DMS 273 (cell line): Measurements from ENCODE around the gene DGCR6L.
"Not testable (repeated sequence)": the region's sequence is repeated elsewhere in the genome, so short reads cannot be mapped to it uniquely, and the experiment has no call there.

Source experiments
- DNase-seq: peaks from one replicate; lab custom pipeline; 2025; ENCODE audit not compliant: unreplicated experiment; lab: John Stamatoyannopoulos, UW

The DGCR6L gene

DNA sequence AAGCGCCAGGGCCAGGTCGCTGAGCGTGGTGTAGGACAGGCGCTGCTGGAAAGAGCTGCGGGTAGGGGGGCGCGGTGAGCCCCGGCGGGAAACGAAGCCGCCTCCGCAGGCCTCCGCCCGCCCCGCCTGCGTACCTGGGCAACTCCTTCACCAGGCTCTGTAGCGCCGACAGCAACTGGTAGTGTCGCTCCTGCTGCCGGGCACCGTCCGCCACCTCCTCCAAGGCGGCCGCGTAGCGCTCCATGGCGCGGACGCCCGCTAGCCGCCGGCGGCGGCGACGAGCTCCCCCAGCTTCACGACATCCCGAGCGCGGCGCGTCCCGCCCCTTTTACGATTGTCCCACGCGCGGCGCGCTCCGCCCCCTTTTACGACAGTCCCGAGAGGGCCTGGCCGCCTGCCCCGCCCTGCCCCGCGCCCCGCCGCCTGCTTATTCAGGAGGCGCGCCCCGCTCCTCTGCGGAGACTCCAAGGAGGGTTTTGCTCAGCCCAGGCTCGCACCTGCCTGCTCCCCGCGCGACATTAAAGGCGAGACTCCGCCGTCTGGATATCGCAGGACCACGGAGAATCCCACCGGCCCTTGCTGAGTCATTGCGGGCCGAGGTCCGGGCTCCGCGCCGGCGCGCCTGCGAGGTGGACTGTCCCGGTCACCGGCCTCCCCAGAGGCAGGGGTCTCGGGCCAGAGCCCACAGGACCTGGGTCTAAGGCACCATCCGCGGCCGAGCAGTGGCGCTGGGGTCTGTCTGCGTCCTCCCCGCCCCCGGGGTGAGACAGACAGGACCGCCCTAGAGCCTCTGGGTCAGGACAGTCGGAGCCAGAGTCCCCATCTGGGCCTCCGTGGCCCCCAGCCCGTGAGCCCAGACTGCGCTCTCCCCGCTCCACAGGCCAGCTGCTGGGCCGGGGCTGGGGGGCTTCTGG lies at the start of gene DGCR6L:
Gene DGCR6L, minus strand, starts transcription at position 316 of the 914 bp plus-strand sequence. Its CDS starts 72 bp downstream, at position 244.
- DNase-seq, result peak; percentile 96

DNA sequence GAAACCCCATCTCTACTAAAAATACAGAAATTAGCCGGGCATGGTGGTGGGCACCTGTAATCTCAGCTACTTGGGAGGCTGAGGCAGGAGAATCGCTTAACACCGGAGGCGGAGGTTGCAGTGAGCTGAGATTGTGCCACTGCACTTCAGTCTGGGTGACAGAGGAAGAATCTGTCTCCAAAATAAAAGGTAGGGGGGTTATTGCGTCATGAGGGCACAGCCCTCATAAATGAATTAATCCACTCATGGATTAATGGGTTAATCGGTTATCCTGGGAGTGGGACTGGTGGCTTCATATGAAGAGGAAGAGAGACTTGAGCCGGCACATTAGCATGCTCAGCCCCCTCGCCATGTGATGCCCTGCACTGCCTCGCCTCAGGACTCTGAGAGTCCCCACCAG lies 49.0 kb upstream of the DGCR6L start:
- not testable (repeated sequence) for DNase-seq

DNA sequence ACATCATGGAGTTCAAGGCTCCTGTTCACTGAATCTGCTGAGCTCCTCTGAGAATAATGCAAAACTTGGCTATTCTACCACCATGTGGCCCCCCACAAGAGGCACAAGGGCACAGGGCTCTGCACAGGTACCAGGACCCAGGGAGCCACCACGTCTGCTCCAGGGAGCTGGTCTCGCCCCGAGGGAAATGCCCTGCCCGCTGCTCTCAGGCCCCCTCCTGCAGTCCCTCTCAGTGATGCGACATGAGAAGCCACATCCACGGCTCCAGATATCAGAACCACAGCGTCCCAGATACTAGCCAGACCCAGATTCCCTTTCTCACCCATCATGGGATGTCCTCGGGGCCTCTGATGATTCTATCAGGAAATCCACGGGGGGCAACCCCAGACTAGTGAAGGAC lies 47.0 kb upstream of the DGCR6L start:
- DNase-seq, result not testable (repeated sequence)

DNA sequence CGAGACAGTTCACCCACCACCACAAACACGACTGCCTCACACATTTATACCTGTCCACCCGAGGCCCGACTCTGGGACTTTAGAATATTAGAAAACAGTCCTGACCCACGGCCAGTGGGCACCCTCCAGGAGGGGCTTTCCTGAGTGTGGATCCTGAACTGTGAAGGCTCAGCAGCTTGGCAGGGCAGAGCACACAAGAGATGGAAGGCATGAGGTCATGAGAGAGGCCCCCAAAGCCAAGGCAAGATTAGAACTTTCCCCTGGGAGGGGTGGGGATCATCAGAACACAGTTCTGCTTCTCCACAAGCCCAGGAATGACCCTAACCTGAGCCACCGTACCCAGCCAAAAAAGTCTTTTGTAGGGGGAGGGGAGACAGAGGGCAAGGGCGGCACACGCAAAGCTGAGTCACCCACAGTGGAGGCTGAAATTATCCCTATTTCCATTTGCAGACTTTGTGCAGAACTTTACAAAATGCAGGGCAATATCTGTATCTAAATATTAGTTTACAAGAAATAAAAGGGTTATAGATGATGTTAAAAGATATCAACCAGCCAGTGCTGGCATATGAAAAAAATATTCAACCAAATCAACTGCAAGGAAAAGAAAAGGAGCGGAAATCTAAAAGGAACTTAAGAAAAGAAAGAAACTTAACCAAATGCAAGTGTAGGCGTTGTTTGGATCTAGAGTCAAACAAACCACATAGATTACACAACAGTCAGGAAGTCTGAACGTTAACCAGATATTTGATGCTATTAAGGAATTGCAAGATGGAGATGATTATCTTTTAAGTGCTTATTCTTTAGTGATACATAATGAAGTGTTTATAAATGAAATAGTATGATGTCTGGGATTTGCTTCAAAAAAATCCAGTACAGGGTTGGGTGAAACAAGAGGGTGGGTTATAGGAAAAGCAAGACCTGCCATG lies 44.7 kb upstream of the DGCR6L start:
- DNase-seq, result not testable (repeated sequence)

DNA sequence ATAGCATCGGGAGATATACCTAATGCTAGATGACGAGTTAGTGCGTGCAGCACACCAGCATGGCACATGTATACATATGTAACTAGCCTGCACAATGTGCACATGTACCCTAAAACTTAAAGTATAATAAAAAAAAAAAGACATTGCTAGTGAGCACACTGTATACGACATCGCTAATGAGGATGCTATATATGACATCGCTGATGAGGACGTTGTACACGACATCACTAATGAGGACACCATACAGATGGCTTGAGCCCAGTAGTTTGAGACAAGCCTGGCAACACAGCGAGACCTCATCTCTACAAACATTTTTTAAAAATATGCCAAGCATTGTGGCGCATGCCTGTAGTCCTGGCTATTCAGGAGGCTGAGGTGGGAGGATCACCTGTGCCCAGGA lies 42.5 kb upstream of the DGCR6L start:
- not testable (repeated sequence) for DNase-seq

DNA sequence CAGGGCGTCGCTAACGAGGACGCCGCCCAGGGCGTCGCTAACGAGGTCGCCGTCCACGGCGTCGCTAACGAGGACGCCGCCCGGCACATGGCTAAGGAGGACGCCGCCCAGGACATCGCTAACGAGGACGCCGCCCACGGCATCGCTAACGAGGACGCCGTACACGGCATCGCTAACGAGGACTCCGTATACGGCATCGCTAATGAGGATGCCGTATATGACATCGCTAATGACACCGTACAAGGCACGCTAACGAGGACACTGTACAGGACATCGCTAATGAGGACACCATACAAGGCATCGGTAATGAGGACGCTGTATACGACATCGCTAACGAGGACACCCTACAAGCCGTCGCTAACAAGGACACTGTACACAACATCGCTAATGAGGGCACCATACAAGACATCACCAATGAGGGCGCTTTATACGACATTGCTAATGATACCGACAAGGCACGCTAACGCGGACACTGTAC lies 41.9 kb upstream of the DGCR6L start:
- DNase-seq, result not testable (repeated sequence)

DNA sequence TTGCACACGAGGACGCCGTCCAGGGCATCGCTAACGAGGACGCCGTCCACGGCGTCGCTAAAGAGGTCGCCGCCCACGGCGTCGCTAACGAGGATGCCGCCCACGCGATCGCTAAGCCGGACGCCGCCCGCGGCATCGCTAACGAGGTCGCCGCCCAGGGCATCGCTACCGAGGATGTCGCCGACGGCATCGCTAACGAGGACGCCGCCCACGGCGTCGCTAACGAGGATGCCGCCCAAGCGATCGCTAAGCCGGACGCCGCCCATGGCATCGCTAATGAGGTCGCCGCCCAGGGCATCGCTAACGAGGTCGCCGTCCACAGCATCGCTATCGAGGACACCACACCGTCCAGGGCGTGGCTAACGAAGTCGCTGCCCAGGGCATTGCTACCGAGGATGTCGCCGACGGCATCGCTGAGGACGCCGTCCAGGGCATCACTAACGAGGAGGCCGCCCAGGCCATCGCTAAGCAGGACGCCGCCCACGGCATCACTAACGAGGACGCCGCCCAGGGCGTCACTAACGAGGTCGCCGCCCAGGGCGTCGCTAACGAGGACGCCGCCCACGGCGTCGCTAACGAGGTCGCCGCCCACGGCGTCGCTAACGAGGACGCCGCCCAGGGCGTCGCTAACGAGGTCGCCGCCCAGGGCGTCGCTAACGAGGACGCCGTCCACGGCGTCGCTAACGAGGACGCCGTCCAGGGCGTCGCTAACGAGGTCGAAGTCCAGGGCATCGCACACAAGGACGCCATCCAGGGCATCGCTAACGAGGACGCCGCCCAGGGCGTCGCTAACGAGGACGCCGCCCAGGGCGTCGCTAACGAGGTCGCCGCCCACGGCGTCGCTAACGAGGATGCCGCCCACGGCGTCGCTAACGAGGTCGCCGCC lies 41.2 kb upstream of the DGCR6L start:
- DNase-seq, result not testable (repeated sequence)

DNA sequence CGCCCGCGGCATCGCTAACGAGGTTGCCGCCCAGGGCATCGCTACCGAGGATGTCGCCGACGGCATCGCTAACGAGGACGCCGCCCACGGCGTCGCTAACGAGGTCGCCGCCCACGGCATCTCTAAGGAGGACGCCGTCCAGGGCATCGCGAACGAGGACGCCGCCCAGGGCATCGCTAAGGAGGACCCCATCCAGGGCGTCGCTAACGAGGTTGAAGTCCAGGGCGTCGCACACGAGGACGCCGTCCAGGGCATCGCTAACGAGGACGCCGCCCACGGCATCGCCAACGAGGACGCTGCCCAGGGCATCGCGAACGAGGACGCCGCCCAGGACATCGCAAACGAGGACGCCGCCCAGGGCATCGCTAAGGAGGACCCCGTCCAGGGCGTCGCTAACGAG lies 40.4 kb upstream of the DGCR6L start:
- not testable (repeated sequence) for DNase-seq

DNA sequence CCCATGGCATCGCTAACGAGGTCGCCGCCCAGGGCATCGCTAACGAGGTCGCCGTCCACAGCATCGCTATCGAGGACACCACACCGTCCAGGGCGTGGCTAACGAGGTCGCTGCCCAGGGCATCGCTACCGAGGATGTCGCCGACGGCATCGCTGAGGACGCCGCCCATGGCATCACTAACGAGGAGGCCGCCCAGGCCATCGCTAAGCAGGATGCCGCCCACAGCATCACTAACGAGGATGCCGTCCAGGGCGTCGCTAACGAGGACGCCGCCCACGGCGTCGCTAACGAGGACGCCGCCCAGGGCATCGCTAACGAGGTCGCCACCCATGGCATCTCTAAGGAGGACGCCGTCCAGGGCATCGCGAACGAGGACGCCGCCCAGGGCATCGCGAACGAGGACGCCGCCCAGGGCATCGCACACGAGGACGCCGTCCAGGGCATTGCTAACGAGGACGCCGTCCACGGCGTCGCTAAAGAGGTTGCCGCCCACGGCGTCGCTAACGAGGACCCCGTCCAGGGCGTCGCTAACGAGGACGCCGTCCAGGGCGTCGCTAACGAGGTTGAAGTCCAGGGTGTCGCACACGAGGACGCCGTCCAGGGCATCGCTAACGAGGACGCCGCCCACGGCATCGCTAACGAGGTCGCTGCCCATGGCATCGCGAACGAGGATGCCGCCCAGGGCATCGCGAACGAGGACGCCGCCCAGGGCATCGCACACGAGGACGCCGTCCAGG lies 38.8 kb upstream of the DGCR6L start:
- not testable (repeated sequence) for DNase-seq

DNA sequence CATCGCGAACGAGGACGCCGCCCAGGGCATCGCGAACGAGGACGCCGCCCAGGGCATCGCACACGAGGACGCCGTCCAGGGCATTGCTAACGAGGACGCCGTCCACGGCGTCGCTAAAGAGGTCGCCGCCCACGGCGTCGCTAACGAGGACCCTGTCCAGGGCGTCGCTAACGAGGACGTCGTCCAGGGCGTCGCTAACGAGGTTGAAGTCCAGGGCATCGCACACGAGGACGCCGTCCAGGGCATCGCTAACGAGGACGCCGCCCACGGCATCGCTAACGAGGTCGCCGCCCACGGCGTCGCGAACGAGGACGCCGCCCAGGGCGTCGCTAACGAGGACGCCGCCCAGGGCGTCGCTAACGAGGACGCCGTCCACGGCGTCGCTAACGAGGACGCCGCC lies 38.1 kb upstream of the DGCR6L start:
- DNase-seq, result not testable (repeated sequence)

DNA sequence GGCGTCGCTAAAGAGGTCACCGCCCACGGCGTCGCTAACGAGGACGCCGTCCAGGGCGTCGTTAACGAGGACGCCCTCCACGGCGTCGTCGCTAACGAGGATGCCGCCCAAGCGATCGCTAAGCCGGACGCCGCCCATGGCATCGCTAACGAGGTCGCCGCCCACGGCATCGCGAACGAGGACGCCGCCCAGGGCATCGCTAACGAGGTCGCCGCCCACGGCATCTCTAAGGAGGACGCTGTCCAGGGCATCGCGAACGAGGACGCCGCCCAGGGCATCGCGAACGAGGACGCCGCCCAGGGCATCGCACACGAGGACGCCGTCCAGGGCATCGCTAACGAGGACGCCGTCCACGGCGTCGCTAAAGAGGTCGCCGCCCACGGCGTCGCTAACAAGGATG lies 37.0 kb upstream of the DGCR6L start:
- not testable (repeated sequence) for DNase-seq

DNA sequence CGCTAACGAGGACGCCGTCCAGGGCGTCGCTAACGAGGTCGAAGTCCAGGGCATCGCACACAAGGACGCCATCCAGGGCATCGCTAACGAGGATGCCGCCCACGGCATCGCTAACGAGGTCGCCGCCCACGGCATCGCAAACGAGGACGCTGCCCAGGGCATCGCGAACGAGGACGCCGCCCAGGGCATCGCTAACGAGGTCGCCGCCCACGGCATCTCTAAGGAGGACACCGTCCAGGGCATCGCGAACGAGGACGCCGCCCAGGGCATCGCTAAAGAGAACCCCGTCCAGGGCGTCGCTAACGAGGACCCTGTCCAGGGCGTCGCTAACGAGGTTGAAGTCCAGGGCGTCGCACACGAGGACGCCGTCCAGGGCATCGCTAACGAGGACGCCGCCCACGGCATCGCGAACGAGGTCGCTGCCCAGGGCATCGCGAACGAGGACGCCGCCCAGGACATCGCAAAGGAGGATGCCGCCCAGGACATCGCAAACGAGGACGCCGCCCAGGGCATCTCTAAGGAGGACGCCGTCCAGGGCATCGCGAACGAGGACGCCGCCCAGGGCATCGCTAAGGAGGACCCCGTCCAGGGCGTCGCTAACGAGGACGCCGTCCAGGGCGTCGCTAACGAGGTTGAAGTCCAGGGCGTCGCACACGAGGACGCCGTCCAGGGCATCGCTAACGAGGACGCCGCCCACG lies 36.2 kb upstream of the DGCR6L start:
- not testable (repeated sequence) for DNase-seq

DNA sequence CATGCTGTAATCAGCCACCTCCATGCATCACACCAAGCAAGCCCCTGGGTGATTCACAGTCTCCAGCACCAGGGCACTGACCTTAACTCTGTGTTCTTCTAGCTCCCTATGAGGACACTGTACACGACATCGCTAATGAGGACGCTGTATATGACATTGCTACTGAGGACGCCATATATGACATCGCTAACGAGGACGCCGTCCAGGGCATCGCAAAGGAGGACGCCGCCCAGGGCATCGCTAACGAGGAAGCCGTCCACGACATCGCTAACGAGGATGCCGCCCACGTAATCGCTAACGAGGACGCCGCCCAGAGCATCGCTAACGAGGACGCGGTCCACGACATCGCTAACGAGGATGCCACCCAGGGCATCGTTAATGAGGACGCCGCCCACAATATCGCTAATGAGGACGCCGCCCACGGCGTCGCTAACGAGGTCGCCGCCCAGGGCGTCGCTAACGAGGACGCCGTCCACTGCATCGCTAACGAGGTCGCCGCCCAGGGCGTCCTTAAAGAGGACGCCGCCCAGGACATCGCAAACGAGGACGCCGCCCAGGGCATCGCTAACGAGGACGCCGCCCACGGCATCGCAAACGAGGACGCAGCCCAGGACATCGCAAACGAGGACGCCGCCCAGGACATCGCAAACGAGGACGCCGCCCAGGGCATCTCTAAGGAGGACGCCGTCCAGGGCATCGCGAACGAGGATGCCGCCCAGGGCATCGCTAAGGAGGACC lies 34.5 kb upstream of the DGCR6L start:
- DNase-seq, result no peak

DNA sequence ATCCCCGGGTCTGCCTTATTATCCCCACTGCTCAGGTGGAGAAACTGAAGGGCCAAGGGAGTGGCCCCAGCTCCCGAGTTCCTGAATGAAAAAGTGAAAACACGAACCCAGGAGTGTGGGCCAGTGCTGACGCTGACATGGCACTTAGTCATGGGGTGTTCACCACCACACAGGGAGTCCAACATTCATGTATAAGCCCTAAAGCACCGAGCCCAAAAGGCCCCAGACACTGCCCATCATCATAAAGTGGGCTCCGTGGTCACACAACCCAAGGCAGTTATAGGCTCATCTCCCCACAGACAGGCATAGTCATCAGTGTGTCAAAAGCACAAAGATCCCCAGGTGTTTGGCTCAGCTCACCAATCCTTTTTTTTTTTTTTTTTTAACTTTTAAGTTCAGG lies 32.7 kb upstream of the DGCR6L start:
- not testable (repeated sequence) for DNase-seq

DNA sequence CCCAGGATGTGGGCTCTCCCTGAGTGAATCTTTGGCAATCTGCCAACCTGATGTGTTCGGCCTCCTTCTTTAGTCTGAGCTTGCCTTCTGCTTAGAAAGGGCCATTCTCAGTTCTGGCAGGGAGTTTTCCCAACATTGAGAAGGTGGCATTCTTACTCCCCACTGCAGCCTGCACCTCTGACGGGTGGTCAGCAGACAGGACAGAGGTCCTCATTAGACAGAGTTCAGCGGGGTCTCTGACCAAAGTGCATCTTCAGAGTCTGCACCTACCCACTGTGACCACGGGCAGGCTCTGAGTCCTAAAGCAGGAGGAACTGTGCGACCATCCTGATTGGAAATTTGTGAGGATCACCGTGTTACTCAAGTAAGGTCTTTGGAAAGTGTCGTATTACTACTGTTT lies 26.7 kb upstream of the DGCR6L start:
- DNase-seq, result not testable (repeated sequence)

DNA sequence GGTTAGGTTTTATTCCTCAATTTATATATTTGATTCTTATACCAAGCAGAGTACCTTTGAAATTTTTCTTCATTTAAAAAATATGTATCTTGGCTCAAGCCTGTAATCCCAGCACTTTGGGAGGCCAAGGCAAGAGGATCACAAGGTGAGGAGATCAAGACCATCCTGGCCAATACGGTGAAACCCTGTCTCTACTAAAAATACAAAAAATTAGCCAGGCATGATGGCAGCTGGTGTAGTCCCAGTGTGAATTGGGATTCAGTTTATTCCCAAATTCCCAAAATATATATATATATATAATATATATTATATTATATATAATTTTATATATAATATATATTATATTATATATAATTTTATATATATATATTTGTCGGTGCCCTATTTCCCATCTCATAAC lies 18.4 kb upstream of the DGCR6L start:
- DNase-seq, result not testable (repeated sequence)

DNA sequence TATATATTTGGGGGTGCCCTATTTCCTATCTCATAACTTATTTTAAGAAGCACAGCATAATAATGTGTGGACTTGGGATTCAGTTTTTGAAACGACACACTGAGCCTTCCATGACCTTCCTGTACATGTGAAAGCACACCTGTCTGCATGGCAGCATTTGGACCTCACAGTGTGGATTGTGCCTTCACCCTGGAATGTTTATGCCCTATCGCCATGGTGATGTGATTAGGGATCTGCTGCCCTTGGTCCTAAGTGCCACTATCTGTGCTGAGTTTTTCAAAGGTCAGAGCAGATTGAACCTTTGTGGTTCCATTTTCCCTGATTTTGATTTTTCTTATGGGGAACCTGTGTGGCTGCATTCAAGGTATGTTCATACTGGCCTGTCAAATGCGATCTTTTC lies 17.9 kb upstream of the DGCR6L start:
- not testable (repeated sequence) for DNase-seq

DNA sequence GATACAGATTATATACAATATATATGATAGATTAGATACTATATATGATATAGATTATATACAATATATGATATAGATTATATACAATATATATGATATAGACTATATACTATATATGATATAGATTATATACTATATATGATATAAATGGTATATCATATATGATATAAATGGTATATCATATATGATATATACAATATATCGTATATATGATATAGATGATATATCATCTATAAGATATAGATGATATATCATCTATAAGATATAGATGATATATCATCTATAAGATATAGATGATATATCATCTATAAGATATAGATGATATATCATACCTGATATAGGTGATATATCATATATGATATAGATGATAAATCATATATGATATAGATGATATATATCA lies 16.7 kb upstream of the DGCR6L start:
- not testable (repeated sequence) for DNase-seq
